HG03565 (cell line): ENCODE data around the gene ARHGAP10.
"Not testable (repeated sequence)": the region's sequence is repeated elsewhere in the genome, so short reads cannot be mapped to it uniquely, and the experiment has no call there.

Experiments used
- ATAC-seq: cut with Tn5 transposase; IDR thresholded peaks from one replicate; pipeline ENCODE4 v1.9.1; 2021; ENCODE audit warnings: mild to moderate bottlenecking, moderate library complexity; ENCODE audit not compliant: unreplicated experiment

ARHGAP10 gene

GRCh38 chr4:147891476-147892115, 159.7 kb downstream of the ARHGAP10 start:
- no peak for ATAC-seq

GRCh38 chr4:147899512-147899911, 167.6 kb downstream of the ARHGAP10 start:
- ATAC-seq, result no peak

- no peak for ATAC-seq
Measured at GRCh38 chr4:147901388-147901787, 169.5 kb downstream of the ARHGAP10 start.

- no peak for ATAC-seq
Measured at GRCh38 chr4:147901916-147902315, 170.0 kb downstream of the ARHGAP10 start.

GRCh38 chr4:147909225-147909624, 177.3 kb downstream of the ARHGAP10 start:
- no peak for ATAC-seq

GRCh38 chr4:147910315-147910714, 178.4 kb downstream of the ARHGAP10 start:
- ATAC-seq, result no peak

- not testable (repeated sequence) for ATAC-seq
Measured at GRCh38 chr4:147912106-147912505, 180.2 kb downstream of the ARHGAP10 start.

- no peak for ATAC-seq
Measured at GRCh38 chr4:147913137-147913536, 181.2 kb downstream of the ARHGAP10 start.

GRCh38 chr4:147916351-147916750, 184.5 kb downstream of the ARHGAP10 start:
- ATAC-seq, result no peak

GRCh38 chr4:147923381-147923780, 191.5 kb downstream of the ARHGAP10 start:
- ATAC-seq, result no peak

DNA sequence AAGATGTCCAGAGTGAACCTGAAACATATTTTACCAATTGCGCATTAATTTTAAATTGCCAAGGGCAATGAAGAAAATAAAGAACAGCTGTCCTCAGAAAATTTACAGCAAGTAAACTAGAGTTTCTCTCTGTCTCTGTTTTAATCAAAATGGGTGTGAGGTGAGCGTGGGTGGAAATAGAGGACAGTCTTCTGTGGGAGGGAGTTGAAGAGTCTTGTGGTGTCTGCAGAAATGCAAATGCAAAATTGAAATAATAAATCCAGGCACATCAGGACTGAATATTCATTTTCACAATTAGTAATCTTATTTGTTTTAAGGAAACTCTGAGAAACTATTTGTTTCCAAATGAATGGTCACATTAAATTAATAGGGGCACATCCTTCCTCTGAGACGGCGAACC, 192.0 kb downstream of the ARHGAP10 start:
- peak; percentile 60 for ATAC-seq

GRCh38 chr4:147924604-147925412, 192.9 kb downstream of the ARHGAP10 start:
- no peak for ATAC-seq

GRCh38 chr4:147927377-147928137, 195.7 kb downstream of the ARHGAP10 start:
- ATAC-seq, result no peak

GRCh38 chr4:147928400-147928799, 196.5 kb downstream of the ARHGAP10 start:
- no peak for ATAC-seq

DNA sequence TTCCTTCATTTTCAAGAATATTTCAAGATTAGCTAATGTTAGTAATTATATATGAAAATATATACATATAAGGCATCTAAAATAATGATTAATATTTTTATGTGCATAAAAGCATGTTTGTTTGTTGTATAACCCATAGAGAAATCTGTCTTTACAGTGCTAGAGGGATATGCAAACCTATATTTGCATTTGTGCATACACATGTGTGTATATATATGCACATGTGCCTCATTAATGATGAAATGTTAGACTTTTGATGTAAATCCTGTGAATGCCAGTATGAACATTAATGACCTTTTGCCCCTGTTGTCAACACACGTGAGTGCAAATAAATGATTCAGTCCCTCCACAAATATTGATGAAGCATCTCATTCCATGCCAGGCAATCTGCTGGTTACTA, 197.9 kb downstream of the ARHGAP10 start:
- no peak for ATAC-seq

DNA sequence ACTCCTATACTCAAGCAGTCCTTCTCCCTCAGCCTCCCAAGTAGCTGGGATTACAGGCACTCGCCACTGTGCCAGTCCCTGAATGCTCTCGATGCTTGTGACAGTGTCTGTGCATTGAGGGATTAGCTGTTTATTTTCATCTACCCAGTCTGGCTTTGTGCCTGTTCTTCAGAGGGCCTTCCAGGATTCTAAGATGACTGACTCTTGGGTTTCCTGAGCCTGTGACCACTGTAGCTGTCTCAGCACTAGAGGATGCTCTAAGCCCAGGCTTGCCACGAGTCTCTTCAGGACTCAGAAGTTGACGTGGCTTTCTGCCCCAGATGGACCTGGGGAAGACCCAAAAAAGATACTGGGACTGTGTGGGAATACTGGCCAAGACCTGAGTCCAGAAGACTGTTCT, 201.4 kb downstream of the ARHGAP10 start:
- no peak for ATAC-seq

DNA sequence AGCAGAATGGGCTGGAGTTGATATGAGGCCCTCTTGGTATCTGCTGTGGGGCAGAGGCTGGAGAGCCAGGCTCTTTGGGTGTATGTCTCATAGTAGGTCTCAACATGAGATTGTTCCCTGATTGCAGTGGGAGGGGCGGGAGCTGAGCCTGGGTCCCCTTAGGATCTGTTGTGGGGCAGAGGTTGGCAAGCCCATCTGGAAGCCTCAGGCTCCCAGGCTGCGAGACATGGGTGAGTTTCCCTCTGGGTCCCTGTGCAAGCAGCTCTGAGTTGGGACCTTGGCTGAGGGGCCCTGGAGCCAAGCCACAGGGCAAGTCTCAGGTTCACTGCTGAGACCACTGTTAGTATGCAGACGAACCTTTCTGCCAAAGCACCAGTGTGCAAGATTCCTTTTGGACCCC, 201.9 kb downstream of the ARHGAP10 start:
- no peak for ATAC-seq

DNA sequence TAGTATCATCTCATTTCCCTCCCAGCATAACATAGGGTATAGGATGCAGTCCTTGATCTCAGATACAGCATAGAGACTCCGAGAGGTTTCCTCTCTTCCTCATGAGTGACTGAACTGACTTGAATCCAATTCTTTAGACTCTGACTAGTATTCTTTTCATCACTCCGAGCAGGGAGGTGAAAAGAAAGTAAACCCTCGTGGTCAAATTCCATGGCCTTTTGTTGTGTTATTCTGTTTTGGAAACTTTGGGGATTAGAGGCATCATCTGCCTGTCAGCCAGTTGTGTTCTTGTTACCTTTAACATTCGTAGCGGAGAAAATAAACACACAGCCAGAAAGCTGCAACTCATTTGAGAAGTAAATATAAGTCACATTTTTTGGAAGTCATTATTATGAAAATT, 206.6 kb downstream of the ARHGAP10 start:
- no peak for ATAC-seq

DNA sequence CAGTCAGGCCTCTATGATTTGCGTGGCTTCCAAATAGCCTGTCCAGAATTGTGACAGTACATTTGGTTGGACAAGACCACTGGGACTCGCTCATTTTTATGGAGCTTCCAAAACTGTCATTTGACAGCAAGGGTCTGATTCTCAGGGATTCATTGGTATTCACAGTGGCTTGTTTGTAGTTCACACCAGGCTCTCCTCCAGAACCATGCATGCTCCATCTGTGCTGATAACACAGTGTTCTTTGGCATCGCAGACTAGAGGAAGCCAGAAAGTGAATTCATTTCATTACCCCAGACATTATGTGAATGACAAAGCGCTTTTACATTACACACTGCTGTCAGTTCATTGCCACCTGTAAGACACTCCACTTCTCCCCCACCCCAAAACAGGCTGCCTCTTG, 208.3 kb downstream of the ARHGAP10 start:
- ATAC-seq, result no peak

DNA sequence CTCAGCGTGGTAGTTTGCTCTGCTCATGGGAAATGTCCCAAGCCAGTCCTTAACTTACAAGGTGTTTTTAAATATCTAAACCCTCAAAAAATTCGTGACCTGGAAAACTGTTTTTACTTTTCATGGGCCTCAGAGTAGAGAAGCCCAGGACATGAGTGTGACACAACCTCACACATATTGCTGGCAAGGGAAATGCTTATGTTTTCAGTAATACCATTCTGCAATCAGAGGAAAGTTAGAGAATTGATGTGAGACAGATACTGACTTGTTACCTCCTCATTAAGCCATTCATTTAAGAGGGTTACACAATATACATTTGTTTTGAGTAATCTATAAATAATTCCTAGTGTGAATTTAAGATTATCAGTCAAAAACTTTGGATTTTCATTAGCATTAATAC, 209.5 kb downstream of the ARHGAP10 start:
- no peak for ATAC-seq

DNA sequence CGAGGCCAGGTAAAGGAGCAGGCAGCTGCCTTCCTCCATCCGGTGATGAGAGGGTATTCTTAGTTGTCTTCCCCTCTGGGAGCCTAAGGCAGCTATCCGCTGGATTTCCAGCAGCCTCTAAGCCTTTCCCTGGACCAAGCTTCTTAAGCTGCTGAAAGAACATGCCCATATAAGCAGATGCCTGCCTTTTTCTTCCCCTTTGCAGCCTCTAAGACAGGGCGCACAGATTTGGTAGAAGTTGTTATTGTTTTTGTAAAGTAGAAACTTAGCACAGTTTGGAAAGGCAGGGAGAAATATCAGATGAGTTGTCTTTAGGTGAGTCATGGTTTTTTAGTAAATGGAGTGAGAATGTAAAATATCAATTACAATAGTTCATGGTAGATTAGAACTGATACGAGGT, 210.8 kb downstream of the ARHGAP10 start:
- peak; percentile 28 for ATAC-seq

DNA sequence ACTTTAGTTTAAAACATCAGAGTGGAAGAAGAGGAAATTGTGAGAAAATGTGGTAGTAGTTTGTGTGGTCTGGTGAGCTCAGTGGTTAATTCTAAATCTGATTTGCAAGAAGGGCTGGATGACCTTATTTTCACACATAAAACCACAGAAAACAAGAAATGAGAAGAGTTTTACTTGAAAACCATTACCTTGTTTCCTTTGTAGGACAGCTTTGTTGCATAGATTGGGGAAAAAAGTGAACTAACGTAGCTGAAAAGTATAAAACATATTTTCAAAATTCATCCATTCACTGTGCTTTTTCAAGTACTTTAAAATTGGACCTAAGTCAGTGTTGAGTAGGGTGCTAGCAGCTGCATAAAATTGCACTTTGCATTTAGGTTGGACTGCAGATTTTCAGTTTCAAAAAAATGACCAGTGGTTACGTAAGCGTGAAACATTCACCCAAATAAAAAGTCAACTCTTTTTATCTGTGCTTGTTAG, 211.3 kb downstream of the ARHGAP10 start:
- ATAC-seq, result peak; percentile 92
